ENCODE results near the gene AKAP6. TPM values are rescaled to one million over a fixed set of nuclear protein-coding genes. Genes with fewer than 3 reads are reported as not detected.

Gene AKAP6
- total and polyA plus RNA-seq, 10 of the 15 experiments (the other 5 are each of a cell fraction or from before 2014, with no cell fraction given), result 0.35 to 5.9 (median 2.2) TPM

DNA sequence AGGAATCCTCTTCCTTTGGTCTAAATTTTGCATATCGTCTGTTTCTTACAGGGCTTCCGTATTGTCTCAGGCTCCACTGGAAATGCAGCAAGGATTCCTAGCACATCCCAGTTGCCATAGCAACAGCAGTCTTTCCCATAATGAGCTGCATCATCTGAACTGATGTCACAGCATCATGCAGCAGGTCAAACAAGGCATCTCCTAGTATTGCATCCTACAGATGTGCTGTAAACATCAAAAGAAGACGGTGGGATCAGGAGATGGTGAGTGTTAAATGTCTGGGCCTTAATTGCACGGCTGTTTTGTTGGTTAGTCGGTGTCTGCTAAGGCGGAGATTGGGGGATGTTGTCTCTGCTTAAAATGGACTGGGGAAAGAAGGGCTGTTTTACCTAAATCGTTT is at the start of gene AKAP6 (continued):
- TF ChIP-seq STAT3 (IDR thresholded peaks at IDR 0.05; ENCODE audit: low read depth, low read length) (no peak), MXI1 (IDR thresholded peaks at IDR 0.05; ENCODE audit: low read depth, low read length) (no peak), ZSCAN29 (IDR thresholded peaks at IDR 0.05) (no peak), SRF (IDR thresholded peaks at IDR 0.05; ENCODE audit: low read depth in 2 of 2, low read length in 2 of 2) (no peak), BACH1 (IDR thresholded peaks at IDR 0.05; ENCODE audit: borderline replicate concordance) (no peak), PAX5 (IDR thresholded peaks at IDR 0.05; ENCODE audit: borderline replicate concordance, low read depth, low read length) (no peak), RAD51 (IDR thresholded peaks at IDR 0.05) (no peak), FOS (IDR thresholded peaks at IDR 0.05; ENCODE audit: borderline replicate concordance, extremely low read depth, insufficient read length) (no peak), CHD1 (IDR thresholded peaks at IDR 0.05; ENCODE audit: low read depth, low read length) (no peak), ESRRA (IDR thresholded peaks at IDR 0.05; ENCODE audit: low read length) (no peak), SPI1 (IDR thresholded peaks at IDR 0.05; ENCODE audit: borderline replicate concordance, insufficient read depth, low read depth, low read length) (no peak), ASH2L (IDR thresholded peaks at IDR 0.05; ENCODE audit: borderline replicate concordance, low read depth) (no peak), RELA (IDR thresholded peaks at IDR 0.05; ENCODE audit: borderline replicate concordance, partially characterized antibody) (no peak)

GRCh38 chr14:32286602-32287001 is 42.5 kb upstream of the AKAP6 start:
- no peak overlapping the region for H3K9ac ChIP-seq (ENCODE audit: control insufficient read depth, insufficient read depth, low read length)
- no peak overlapping the region for H2AFZ ChIP-seq (ENCODE audit: control insufficient read depth, low read depth, low read length)
- TF ChIP-seq STAT1 (conservative IDR thresholded peaks at IDR 0.05), result no peak
- TF ChIP-seq, protein P1, sequence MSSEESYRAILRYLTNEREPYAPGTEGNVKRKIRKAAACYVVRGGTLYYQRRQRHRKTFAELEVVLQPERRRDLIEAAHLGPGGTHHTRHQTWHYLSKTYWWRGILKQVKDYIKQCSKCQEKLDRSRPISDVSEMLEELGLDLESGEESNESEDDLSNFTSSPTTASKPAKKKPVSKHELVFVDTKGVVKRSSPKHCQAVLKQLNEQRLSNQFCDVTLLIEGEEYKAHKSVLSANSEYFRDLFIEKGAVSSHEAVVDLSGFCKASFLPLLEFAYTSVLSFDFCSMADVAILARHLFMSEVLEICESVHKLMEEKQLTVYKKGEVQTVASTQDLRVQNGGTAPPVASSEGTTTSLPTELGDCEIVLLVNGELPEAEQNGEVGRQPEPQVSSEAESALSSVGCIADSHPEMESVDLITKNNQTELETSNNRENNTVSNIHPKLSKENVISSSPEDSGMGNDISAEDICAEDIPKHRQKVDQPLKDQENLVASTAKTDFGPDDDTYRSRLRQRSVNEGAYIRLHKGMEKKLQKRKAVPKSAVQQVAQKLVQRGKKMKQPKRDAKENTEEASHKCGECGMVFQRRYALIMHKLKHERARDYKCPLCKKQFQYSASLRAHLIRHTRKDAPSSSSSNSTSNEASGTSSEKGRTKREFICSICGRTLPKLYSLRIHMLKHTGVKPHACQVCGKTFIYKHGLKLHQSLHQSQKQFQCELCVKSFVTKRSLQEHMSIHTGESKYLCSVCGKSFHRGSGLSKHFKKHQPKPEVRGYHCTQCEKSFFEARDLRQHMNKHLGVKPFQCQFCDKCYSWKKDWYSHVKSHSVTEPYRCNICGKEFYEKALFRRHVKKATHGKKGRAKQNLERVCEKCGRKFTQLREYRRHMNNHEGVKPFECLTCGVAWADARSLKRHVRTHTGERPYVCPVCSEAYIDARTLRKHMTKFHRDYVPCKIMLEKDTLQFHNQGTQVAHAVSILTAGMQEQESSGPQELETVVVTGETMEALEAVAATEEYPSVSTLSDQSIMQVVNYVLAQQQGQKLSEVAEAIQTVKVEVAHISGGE (CRISPR knock-in tag; IDR thresholded peaks at IDR 0.05), result no peak
- no peak overlapping the region for H3K27ac ChIP-seq (ENCODE audit: control insufficient read depth, insufficient read depth)
- no peak for FAIRE-seq
- H3K27me3 ChIP-seq (replicated peaks in 1 of 2; ENCODE audit: control insufficient read depth in 2 of 2, insufficient read depth in 2 of 2, low read length in 1 of 2), result no peaks in the 10 kb centered on the region
- no peaks in the 10 kb centered on the region for H3K4me1 ChIP-seq (ENCODE audit: control insufficient read depth, insufficient read depth, low read length)
- BruUV-seq (replicated peaks), result no TSS peak
- ChIA-PET POLR2A (no interaction called here), RAD21 (ENCODE audit: unreplicated experiment) (no interaction called here), CTCF (no interaction called here), SMC1A (ENCODE audit: uncharacterized antibody, unreplicated experiment) (interaction anchor here (0.9 kb wide), 1 partner anchor 13 kb away, joined by 3 read pairs; no protein-coding TSS in a partner anchor)
- in situ Hi-C loops (cut with MboI) (no loop called here), intact Hi-C loops (cut with micrococcal nuclease; ENCODE audit: unreplicated experiment) (no loop called here)
- no peaks in the 10 kb centered on the region for H4K20me1 ChIP-seq (ENCODE audit: control insufficient read depth, insufficient read depth)
- ATAC-seq, result no peak
- WGBS (ENCODE audit: insufficient coverage, insufficient replicate concordance, low lambda C conversion rate, missing lambda C conversion rate), result 8% methylated on average over 1 of the region's 1 CpG
- no peaks in the 10 kb centered on the region for H3K36me3 ChIP-seq (ENCODE audit: control insufficient read depth in 2 of 2, insufficient read depth in 2 of 2, low read length in 1 of 2)
- no peak overlapping the region for H3K4me3 ChIP-seq
- no peak overlapping the region for H3K4me2 ChIP-seq (ENCODE audit: control insufficient read depth, insufficient read depth)
- no peaks in the 10 kb centered on the region for H3K79me2 ChIP-seq (ENCODE audit: control insufficient read depth, insufficient read depth, low read length)
- no peak for DNase-seq (ENCODE audit: low read depth, low spot score)
- no peaks in the 10 kb centered on the region; the same call in 2 of the 3 replicates for H3K9me3 ChIP-seq (replicated peaks; ENCODE audit: control insufficient read depth, insufficient read depth, low read length)
